PC-9 (cell line): ENCODE results near the gene ACBD5. TPM values are rescaled to one million over a fixed set of nuclear protein-coding genes. Genes with fewer than 3 reads are reported as not detected.

ENCODE experiments used
- BruUV-seq: library from RNA; stranded (reverse); fragments of 400-500 nt; replicated peaks from 2 replicates; lab custom pipeline; 2021; lab: Mats Ljungman, UMichigan
- CTCF ChIA-PET: fragments of 300-600 bp; sonication (Branson Sonifier 250); formaldehyde crosslinking; loops from one replicate; lab custom pipeline; 2022; ENCODE audit warnings: antibody characterized with exemption; lab: Charles Lee
- POLR2A ChIA-PET: fragments of 300-600 bp; sonication (Branson Sonifier 250); formaldehyde crosslinking; loops from one replicate; lab custom pipeline; 2022; ENCODE audit warnings: antibody characterized with exemption; ENCODE audit not compliant: unreplicated experiment; lab: Charles Lee
- DNase-seq, 2 experiments: peaks; one replicate each; pipeline versions ENCODE4 v3.0.0 to v3.0.0-alpha.2; 2015 to 2022; ENCODE audit warnings: mixed read lengths in 1 of 2
- H2AFZ ChIP-seq: fragments of 200-600 bp; sonication (generic); 2 replicates; pipeline ENCODE4 v1.8.1; 2017; ENCODE audit warnings: antibody characterized with exemption
- H3F3A ChIP-seq: fragments of 200-600 bp; sonication (generic); 2 replicates; pipeline ENCODE4 v1.8.1; 2017; ENCODE audit warnings: antibody characterized with exemption, mild to moderate bottlenecking, low read depth; ENCODE audit not compliant: insufficient read depth
- H3K27ac ChIP-seq: fragments of 200-600 bp; sonication (generic); 2 replicates; pipeline ENCODE4 v1.6.1; 2016; ENCODE audit warnings: mixed run types
- H3K27me3 ChIP-seq: fragments of 200-600 bp; sonication (generic); 2 replicates; pipeline ENCODE4 v1.6.1; 2016; ENCODE audit warnings: low read depth, mixed run types; ENCODE audit not compliant: insufficient read depth
- H3K36me3 ChIP-seq: fragments of 200-600 bp; sonication (generic); 2 replicates; pipeline ENCODE4 v1.6.1; 2016; ENCODE audit warnings: low read depth, mixed run types
- H3K4me1 ChIP-seq: fragments of 200-600 bp; sonication (generic); replicated peaks from 2 replicates; pipeline ENCODE4 v1.6.1; 2016; ENCODE audit warnings: mixed run types; ENCODE audit not compliant: insufficient read depth
- H3K4me2 ChIP-seq: fragments of 200-600 bp; sonication (generic); 2 replicates; pipeline ENCODE4 v1.6.1; 2017; ENCODE audit warnings: mixed run types
- H3K4me3 ChIP-seq: fragments of 200-600 bp; sonication (generic); 2 replicates; pipeline ENCODE4 v1.6.1; 2016; ENCODE audit warnings: mixed run types
- H3K79me2 ChIP-seq: fragments of 200-600 bp; sonication (generic); 2 replicates; pipeline ENCODE4 v1.6.1; 2017; ENCODE audit warnings: low read depth, mixed run types
- H3K9me2 ChIP-seq: fragments of 200-600 bp; sonication (generic); 2 replicates; pipeline ENCODE4 v1.8.1; 2017; ENCODE audit warnings: mild to moderate bottlenecking; ENCODE audit not compliant: insufficient read depth
- H3K9me3 ChIP-seq: fragments of 200-600 bp; sonication (generic); 2 replicates; pipeline ENCODE4 v1.8.1; 2016; ENCODE audit warnings: low read depth; ENCODE audit not compliant: insufficient read depth
- H4K20me1 ChIP-seq: fragments of 200-600 bp; sonication (generic); 2 replicates; pipeline ENCODE4 v1.8.1; 2017; ENCODE audit not compliant: insufficient read depth
- EZH2 ChIP-seq: fragments of 200-600 bp; sonication (generic); IDR thresholded peaks from 2 replicates; pipeline ENCODE4 v1.8.0; 2017; ENCODE audit warnings: antibody characterized with exemption, low read depth
- intact Hi-C: fragments of 100-400 bp; cut with micrococcal nuclease; formaldehyde crosslinking; loops from one replicate; pipeline ENCODE4 v1.10.0; 2022; ENCODE audit not compliant: unreplicated experiment
- total RNA-seq: library from RNA; stranded (reverse); gene quantifications from 2 replicates; pipeline ENCODE4 v1.2.3, GENCODE V29; 2021
- TF ChIP-seq, protein P1 (sequence below): fragments of 200-600 bp; sonication (generic); conservative IDR thresholded peaks from 2 replicates; pipeline ENCODE4 v1.6.1; 2017; ENCODE audit warnings: mixed run types, antibody characterized with exemption, mild to moderate bottlenecking, moderate library complexity

The ACBD5 gene
- total RNA-seq, 1 experiment from 2014 or later, result 17.2 TPM

DNA sequence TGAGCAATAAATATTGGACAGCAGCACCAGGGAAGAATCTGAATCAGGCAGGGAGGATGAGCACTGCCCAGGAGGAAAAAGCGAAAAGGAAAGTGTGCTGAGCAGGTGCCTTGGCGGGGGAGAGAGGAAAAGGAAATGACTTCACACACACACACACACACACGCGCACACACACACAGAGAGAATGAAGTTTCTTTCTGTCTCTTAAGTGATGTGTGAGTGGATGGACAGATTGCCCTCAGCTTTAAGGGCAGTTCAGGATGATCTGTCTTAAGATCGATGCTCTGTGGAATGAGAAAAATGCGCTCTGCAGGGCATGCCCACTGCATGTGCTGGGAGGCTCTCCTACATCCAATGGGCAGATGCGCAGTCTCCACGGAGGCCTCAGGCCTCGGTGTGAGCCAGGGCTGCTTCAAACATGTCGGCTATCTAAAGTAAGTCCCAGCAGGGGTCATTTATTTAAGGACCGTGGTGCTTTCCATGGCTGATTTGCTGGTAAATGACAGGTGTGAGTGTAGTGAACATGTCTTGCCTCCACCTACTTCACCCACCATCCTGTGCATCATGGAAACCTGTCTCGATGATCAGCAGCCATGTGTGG is 2.5 kb upstream of the ACBD5 start:
- peaks cover 14% of the 10 kb centered on the region; the same call in 1 of the 2 replicates for H3K4me1 ChIP-seq
- peak overlapping the region; percentile 74 for H3K27ac ChIP-seq
- no peaks in the 10 kb centered on the region for H3K36me3 ChIP-seq
- DNase-seq, result peak in 1 of 2 experiments; percentile 24
- H4K20me1 ChIP-seq, result no peaks in the 10 kb centered on the region
- no peaks in the 10 kb centered on the region for H3K27me3 ChIP-seq
- peaks cover 6% of the 10 kb centered on the region; the same call in 1 of the 2 replicates for H3K79me2 ChIP-seq
- H3K9me2 ChIP-seq, result no peaks in the 10 kb centered on the region
- no TSS peak for BruUV-seq
- intact Hi-C loops, result loop anchor here (1.0 to 5.0 kb wide), 4 partner anchors 9 to 259 kb away; partner anchors contain the start of gene RAB18
- peak overlapping the region; percentile 72 for H3K4me3 ChIP-seq
- H3K9me3 ChIP-seq, result no peaks in the 10 kb centered on the region
- peak overlapping the region; percentile 97 for H2AFZ ChIP-seq
- ChIA-PET POLR2A (no interaction called here), CTCF (interaction anchor here (0.5 kb wide), 1 partner anchor 26 kb away, joined by 4 read pairs; no protein-coding TSS in a partner anchor)
- H3F3A ChIP-seq, result peaks cover 26% of the 10 kb centered on the region
- no peak for TF ChIP-seq EZH2
- TF ChIP-seq, protein P1, sequence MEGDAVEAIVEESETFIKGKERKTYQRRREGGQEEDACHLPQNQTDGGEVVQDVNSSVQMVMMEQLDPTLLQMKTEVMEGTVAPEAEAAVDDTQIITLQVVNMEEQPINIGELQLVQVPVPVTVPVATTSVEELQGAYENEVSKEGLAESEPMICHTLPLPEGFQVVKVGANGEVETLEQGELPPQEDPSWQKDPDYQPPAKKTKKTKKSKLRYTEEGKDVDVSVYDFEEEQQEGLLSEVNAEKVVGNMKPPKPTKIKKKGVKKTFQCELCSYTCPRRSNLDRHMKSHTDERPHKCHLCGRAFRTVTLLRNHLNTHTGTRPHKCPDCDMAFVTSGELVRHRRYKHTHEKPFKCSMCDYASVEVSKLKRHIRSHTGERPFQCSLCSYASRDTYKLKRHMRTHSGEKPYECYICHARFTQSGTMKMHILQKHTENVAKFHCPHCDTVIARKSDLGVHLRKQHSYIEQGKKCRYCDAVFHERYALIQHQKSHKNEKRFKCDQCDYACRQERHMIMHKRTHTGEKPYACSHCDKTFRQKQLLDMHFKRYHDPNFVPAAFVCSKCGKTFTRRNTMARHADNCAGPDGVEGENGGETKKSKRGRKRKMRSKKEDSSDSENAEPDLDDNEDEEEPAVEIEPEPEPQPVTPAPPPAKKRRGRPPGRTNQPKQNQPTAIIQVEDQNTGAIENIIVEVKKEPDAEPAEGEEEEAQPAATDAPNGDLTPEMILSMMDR, result no peak
- peak overlapping the region; percentile 86 for H3K4me2 ChIP-seq

DNA sequence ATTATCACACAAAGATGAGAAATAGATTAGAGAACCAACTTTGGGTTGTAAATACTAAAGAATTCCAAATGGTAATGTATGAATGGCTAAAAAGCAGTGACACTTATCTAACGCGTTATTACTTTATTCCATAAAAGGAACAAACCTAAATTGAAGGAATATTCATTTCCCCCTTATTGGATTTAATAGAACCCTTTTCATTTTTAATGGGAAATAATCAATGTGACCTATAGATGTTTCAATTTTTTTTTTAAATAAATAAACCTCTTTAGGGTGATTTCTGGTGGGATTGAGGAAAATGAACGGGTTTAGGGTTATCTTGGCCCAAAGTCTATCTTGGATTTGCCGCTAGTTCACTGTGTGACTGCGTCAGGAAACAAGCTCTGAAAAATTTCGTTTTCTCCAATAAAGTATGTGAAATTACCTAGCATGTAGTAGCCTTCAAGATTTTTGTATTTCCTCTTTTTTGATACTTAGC is 1.9 kb upstream of the ACBD5 start:
- Histone ChIP-seq H3K9me3 (no peaks in the 10 kb centered on the region), H2AFZ (peak overlapping the region; percentile 97), H3K4me2 (peak overlapping the region; percentile 86), H4K20me1 (no peaks in the 10 kb centered on the region), H3K36me3 (no peaks in the 10 kb centered on the region), H3K4me1 (peaks cover 14% of the 10 kb centered on the region; the same call in 1 of the 2 replicates), H3F3A (peaks cover 26% of the 10 kb centered on the region), H3K79me2 (peaks cover 6% of the 10 kb centered on the region; the same call in 1 of the 2 replicates), H3K27me3 (no peaks in the 10 kb centered on the region), H3K4me3 (peak overlapping the region; percentile 72), H3K9me2 (no peaks in the 10 kb centered on the region), H3K27ac (peak overlapping the region; percentile 74)
- TF ChIP-seq, protein P1, result no peak; the same call in 1 of the 2 replicates
- POLR2A ChIA-PET, result interaction anchor here (0.7 kb wide), 1 partner anchor 517 kb away, joined by 3 read pairs; no protein-coding TSS in a partner anchor
- CTCF ChIA-PET, result no interaction called here
- intact Hi-C loops, result loop anchor here (1.0 to 5.0 kb wide), 4 partner anchors 10 to 260 kb away; partner anchors contain the start of gene RAB18
- BruUV-seq, result TSS peak; percentile 57
- DNase-seq, result no peak

DNA sequence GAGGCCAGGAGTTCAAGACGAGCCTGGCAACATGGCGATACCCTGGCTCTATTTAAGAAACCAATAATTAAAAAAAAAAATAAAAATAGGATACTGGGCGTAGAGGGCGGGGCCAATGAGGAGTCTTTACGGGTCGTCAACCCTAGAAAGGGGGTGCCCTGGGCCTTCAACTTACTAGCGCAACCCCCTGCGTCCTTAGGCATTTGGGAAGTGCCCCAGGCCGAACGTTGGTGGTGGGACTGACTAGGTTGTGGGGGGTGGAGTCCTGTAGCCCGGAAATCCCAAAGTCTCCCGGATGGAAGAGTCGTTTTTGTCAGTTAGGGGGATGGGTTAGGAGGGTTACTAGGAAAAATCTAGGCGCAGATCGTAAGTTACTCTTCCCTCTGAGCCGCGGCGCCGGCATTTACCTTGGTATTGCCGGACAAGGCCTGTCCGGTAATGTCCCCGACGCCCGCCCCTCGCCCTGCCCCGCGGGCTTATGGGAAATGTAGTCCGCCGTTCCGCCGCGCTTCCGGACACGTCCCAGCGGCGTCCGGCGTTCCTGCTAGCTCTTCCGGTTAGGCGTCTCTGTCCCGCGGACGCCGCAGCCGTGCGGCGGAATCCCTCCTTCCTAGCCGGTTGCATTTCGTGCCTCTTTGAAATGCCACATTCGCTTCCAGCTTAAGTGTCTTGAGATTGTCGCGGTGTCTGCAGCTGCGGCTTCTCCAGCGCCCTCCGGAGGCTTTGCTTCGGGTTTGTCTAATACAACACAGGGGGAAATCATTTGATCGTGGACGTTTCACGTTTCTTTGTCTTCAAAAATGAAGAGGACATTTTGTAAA is 1.3 kb upstream of the ACBD5 start:
- Histone ChIP-seq H4K20me1 (no peaks in the 10 kb centered on the region), H3F3A (peaks cover 26% of the 10 kb centered on the region), H3K79me2 (peaks cover 6% of the 10 kb centered on the region; the same call in 1 of the 2 replicates), H3K27ac (peak overlapping the region; percentile 74), H3K27me3 (no peaks in the 10 kb centered on the region), H3K9me2 (no peaks in the 10 kb centered on the region), H3K4me2 (peak overlapping the region; percentile 86), H3K4me1 (peaks cover 14% of the 10 kb centered on the region; the same call in 1 of the 2 replicates), H3K36me3 (no peaks in the 10 kb centered on the region), H3K4me3 (peak overlapping the region; percentile 72), H2AFZ (peak overlapping the region; percentile 97), H3K9me3 (no peaks in the 10 kb centered on the region)
- ChIA-PET CTCF (no interaction called here), POLR2A (interaction anchor here (0.5 to 0.7 kb wide), 4 partner anchors 85 to 1669 kb away, joined by 3 to 13 read pairs (median 7); no protein-coding TSS in a partner anchor)
- DNase-seq, result peak; percentile 84 to 87
- TF ChIP-seq EZH2, result no peak
- TF ChIP-seq, protein P1, result no peak; the same call in 1 of the 2 replicates
- TSS peak; percentile 58 for BruUV-seq
- intact Hi-C loops, result loop anchor here (1.0 to 5.0 kb wide), 6 partner anchors 10 to 381 kb away; partner anchors contain the start of genes ABI1, MASTL, RAB18 and YME1L1
